ENCODE results near the gene RFPL4A.
"Not testable (repeated sequence)": the region's sequence is repeated elsewhere in the genome, so short reads cannot be mapped to it uniquely, and the experiment has no call there.

RFPL4A gene

DNA sequence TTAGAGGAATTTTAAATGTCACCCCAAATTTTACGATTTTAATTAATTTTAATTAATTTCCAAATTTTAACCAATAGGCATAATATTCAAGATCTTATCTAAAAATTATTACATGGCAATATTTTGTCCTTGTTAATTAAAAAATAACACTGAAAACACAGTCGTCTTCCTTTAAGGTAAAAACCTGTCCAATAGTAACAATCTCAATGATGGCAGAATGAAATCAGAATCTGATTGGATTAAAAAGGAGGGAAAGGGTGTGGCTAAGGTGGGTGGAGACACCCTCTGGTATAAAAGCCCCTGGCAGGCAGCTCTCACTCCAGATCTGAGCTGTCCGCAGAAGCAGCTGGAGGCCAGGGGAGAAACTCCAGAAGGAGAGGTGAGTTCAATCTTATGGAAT lies at the start of gene RFPL4A:
Gene RFPL4A (plus strand): TSS at position 301 of the 400 bp plus-strand sequence. CDS start 2,704 bp downstream, outside the sequence.
- DNase-seq: not testable (repeated sequence)

DNA sequence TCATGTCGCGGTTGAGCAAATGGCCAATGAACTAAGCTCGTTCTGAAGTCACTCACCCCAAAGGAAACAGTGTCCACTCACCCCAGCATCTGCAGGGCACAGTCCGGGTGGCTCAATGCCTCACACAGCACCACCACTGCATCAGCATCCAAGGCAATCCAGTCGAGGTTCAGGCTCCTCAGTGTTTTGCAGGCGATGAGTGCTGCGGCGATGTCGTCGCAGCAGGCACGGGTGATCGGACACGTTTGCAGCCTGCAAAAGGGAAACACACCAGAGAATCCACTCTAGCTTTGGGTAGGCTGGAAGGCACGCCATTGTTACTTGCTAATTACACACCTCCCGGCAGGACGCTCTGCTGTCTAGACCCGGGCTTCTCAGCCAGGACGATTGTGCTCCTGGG lies 47.2 kb upstream of the RFPL4A start:
- no peak for DNase-seq

DNA sequence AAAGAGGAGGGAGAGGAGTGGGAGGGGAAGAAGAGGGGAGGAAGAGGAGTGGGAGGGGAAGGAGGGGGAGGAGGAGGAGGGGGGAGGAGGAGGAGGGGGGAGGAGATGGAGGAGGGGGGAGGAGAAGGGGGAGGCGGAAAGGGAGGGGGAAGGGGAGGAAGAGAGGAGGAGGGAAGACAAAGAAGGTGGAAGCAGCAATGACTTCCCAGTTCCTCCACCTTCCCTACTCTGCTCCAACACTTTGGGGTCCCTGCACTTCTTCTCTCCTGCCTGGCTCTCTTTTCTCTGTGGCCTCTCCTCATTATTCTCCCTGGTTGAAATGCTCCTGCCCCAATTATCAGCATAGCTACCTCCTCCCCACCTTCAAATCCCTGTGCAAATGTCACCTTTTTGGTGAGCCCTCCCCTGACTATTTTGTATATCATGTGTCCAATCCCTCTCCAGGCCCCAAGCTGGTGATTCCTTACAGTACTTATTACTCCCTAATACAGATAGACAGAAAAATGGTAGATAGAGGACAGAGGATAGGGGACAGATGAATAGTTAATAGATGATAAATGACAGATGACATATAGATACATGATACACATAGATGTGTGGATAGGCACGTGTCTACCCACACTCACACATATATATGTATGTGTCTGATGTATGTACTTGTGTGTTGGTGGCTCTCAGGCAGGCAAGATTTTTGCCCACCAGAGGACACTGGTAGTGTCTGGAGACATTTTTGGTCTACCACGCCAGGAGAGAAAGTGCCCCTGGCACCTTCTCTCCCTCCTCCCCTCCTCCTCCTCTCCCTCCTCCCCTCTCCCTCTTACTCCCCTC lies 45.9 kb upstream of the RFPL4A start:
- no peak for DNase-seq

DNA sequence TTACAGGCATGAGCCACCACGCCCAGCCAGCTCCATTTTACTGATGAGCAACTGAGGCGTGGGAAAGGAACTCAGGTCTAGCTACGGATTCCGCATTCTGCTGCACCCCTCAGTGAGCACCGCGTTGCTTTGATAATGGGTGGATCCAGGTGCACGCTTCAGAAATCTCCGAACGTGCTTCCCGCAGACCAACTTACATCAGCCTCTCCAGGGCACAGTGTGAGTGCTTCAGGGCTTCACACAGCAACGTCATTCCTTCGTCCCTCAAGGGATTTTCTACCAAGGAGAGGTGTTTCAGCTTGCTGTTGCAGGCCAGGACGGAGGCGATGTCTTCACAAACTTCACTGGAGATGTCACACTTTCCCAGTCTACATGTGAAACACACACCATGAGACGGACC lies 42.4 kb upstream of the RFPL4A start:
- DNase-seq: no peak

DNA sequence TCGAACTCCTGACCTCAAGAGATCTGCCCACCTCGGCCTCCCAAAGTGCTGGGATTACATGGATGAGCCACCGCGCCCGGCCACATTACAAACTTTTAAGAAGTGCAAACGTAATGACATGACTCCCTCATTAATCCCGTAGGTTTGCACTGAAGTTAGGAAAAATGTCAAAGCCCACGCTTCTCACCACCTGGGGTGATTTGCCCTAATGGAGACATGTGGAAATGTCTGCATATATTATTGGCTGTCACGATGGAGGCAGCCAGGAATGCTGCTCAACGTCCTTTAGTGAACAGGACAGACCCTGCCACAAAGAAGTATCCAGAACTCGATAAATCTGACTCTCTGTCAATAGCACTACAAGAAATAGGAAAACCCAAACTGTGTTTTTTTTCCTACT lies 41.6 kb upstream of the RFPL4A start:
- no peak for DNase-seq

DNA sequence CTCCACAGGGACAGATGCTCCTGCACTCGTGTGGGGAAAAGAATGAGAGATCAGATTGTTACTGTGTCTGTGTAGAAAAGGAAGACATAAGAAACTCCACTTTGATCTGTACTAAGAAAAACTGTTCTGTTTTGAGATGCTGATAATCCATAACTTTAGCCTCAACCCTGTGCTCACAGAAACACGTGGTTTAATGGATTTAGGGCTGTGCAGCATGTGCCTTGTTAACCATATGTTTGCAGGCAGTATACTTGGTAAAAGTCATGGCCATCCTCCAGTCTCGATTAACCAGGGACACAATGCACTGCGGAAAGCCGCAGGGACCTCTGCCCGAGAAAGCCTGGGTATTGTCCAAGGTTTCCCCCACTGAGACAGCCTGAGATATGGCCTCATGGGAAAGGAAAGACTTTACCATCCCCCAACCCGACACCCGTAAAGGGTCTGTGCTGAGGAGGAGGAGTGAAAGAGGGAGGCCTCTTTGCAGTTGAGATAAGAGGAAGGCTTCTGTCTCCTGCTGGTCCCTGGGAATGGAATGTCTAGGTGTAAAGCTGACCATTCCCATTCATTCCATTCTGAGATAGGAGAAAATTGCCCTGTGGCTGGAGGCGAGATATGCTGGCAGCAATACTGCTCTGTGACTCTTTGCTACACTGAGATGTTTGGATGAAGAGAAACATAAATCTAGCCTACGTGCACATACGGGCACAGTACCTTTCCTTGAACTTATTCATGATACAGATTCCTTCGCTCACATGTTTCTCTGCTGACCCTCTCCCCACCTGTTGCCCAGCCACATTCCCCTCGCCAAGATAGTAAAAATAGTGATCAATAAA lies 40.8 kb upstream of the RFPL4A start:
- DNase-seq: not testable (repeated sequence)

DNA sequence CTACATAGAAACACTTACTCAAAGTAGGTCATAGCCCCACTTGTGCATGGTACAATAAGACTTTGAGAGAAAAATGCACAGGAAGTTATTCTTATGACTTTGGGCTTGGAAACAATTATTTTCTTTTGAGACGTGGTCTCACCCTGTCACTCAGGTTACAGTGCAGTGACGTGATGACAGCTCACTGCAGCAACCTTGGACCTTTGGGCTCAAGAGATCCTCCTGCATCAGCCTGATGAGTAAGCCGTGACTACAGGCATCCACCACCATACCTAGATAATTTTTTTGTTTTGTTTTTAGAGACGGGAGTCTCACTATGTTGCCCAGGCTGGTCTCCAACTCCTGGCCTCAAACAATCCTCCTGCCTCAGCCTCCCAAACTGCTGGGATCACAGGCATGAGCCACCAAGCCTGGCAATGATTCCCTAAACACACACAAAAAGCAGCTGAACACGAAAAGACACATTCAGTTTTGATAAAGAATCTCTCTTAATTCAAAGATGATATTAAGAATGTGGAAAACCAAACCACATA lies 38.6 kb upstream of the RFPL4A start:
- DNase-seq: no peak

DNA sequence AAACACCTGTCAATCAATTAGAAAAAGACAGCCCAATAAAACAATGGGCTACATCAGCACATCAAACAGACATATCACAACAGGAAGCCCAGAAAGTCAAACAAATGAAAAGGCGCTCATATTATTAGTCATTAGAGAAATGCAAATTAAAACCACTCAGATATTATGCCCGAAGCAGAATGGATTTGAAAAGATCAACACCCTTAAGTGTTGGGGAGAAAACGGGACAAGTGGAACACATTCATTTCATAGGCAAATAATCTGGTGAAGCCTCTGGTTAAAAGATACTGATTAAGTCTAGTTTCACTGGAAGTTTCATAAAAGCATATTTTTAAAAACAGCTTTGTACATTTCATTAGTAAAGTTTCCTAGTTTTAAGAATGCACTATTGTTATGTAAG lies 38.1 kb upstream of the RFPL4A start:
- no peak for DNase-seq

DNA sequence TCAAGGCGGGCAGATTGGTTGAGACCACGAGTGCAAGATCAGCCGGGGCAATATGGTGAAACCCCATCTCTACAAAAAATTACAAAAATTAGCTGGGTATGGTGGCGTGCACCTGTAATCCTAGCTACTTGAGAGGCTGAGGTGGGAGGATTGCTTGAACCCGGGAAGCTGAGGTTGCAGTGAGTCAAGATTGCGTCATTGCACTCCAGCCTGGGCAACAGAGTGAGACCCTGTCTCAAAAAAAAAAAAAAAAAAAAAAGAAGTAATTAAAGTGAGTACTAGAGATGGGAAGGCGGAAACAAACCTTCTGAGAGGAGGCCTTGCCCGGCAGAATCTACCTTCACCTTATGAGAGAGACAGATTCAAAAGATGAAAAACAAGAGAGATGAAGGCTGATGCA lies 35.4 kb upstream of the RFPL4A start:
- DNase-seq: no peak

DNA sequence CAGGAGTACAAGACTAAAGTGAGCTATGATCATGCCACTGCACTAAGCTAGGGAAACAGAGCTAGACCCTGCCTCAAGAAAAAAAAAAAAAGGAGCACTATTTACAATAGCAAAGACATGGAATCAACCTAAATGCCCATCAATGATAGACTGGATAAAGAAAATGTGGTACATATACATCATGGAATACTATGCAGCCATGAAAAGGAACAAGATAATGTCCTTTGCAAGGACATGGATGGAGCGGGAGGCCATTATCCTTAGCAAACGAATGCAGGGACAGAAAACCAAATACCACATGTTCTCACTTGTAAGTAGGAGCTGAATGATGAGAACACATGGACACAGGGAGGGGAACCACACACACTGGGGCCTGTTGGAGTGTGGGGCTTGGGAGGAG lies 28.5 kb upstream of the RFPL4A start:
- not testable (repeated sequence) for DNase-seq

DNA sequence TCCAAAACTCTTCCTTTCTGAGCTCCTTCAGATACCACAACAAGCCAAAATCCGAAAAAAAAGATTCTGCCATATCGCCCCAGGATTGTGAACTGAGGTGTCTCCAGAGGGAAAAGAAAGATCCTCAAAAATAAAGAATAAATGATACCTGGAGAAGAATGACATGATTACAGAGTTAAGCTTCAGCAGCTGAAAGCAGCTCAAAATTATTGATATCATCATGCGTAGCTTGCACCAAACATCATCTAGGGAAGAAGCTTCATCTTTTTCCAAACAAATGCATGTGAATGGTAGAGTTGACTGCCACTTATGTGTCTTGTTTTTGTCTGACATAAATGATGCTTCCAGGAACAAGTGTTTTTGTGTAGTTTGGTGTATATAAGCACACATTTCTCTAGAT lies 20.6 kb upstream of the RFPL4A start, which contains the start of gene NLRP9:
Gene NLRP9 (minus strand): TSS at position 101 of the 400 bp plus-strand sequence. CDS start 28 bp downstream, at position 73.
- DNase-seq: no peak

DNA sequence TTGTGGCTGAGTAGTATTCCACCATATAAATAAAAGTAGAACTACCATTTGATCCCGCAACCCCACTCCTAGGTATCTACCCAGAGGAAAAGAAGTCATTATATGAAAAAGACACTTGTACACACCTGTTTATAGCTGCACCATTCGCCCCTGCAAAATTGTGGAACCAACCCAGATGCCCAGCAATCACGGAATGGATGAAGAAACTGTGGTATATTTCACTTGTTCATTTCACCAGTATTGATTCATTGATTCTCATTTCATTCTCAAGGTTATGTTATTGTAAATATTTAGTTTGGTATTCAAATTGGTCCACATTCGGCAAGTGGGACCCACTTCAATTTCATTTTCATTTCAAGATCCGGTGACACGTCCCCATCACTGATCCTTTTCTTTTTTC lies 8.2 kb upstream of the RFPL4A start:
- no peak for DNase-seq

DNA sequence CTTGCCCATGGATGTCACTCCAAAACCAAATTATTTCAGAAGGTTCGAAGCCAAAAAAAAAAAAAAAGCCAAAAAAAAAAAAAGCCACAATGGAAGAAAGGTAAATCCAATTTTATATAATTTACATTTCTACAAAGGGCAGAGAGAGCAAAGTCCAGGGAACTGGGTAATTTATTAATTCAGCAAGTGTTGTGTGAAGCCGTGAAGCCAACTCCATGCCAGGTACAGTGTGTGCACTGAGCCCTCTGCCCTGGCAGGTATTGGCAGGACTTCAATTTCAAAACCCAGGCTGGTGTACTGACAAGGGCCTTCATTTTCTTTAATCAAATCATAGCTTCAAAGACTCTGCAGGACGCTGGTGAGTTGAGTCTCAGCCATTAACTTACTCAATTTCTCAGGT lies 5.5 kb upstream of the RFPL4A start:
- DNase-seq: no peak

DNA sequence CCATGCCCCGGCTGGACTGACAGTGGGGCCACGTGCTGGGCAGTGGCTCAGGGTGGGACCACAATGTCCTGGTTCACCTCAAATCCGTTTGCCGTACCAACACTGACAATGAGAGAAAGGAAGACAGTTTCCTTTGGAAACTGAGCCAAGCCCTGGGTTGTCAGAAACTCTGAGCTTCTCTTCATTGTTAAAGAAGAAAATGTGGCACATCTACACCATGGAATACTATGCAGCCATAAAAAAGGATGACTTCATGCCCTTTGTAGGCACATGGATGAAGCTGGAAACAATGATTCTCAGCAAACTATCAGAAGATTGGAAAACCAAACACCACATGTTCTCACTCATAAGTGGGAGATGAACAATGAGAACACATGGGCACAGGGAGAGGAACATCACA lies 2.1 kb upstream of the RFPL4A start:
- not testable (repeated sequence) for DNase-seq

DNA sequence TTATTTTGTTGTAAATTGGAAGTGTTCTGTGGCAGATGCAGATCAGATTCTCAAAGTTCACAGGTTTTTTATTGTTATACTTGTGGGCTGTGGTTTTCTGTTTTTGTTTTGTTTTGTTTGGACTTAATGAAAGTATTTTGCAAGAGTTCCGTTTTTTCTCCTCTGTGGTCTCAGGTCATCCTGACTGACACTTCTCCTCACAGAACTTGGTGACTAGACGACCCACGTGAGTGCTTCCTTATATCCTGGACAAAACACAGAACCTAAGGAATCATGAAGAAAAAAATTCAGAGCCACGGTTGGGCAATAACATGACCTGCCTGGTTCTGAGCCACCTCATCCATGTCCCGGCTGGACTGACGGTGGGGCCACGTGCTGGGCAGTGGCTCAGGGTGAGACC lies 7.6 kb downstream of the RFPL4A start:
- no peak for DNase-seq

DNA sequence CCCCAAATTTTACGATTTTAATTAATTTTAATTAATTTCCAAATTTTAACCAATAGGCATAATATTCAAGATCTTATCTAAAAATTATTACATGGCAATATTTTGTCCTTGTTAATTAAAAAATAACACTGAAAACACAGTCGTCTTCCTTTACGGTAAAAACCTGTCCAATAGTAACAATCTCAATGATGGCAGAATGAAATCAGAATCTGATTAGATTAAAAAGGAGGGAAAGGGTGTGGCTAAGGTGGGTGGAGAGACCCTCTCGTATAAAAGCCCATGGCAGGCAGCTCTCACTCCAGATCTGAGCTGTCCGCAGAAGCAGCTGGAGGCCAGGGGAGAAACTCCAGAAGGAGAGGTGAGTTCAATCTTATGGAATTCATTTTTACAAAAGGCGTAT lies 9.9 kb downstream of the RFPL4A start, which contains the start of gene RFPL4AL1:
Gene RFPL4AL1 (plus strand): TSS at position 301 of the 400 bp plus-strand sequence. CDS start 2,687 bp downstream, outside the sequence.
- not testable (repeated sequence) for DNase-seq

DNA sequence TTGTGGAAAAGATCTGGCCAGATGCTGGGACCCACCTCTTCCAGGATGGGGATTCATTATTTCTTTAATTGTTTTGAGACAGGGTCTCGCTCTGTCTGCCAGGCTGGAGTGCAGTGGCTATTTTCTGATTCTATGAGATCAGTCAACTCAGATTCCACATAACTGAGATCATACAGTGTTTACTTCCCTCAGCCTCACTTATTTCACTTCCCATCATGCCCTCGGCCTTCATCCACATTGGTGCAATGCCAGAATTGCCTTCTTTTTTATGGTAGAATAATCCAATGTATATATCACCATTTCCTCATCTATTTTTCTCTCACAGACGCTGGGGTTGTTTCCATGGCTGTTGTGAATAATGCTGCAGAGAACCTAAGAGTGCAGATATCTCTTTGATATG lies 10.7 kb downstream of the RFPL4A start:
- DNase-seq: not testable (repeated sequence)

DNA sequence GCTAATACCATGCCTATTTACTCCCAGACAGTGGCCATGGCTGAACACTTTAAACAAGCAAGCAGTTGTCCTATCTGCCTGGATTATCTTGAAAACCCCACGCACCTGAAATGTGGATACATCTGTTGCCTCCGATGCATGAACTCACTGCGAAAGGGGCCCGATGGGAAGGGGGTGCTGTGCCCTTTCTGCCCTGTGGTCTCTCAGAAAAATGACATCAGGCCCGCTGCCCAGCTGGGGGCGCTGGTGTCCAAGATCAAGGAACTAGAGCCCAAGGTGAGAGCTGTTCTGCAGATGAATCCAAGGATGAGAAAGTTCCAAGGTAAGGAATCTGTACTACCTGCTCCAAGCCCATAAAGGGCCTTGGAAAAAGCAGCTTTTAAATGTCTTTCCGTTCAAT lies 18.6 kb downstream of the RFPL4A start:
- no peak for DNase-seq

DNA sequence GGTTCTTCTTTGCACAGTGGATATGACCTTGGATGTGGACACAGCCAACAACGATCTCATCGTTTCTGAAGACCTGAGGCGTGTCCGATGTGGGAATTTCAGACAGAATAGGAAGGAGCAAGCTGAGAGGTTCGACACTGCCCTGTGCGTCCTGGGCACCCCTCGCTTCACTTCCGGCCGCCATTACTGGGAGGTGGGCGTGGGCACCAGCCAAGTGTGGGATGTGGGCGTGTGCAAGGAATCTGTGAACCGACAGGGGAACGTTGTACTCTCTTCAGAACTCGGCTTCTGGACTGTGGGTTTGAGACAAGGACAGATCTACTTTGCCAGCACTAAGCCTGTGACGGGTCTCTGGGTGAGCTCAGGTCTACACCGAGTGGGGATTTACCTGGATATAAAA lies 19.4 kb downstream of the RFPL4A start:
- DNase-seq: no peak

DNA sequence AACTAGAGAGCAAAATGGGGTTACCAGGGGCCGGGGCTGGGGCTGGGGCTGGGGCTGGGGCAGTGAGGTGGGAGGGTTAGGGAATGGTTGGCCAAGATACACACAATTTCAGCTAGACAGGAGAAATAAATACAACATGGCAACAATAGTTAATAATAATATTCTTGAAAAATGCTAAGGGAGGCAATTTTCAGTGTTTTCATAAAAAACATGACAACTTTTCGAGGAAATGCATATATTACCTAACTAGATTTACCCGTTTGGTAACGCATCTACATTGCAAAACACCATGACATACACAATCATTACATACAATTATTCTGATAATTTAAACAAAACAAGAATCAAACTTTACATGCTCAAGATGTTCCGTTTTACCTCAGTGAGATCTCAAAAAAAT lies 22.2 kb downstream of the RFPL4A start:
- DNase-seq: no peak

DNA sequence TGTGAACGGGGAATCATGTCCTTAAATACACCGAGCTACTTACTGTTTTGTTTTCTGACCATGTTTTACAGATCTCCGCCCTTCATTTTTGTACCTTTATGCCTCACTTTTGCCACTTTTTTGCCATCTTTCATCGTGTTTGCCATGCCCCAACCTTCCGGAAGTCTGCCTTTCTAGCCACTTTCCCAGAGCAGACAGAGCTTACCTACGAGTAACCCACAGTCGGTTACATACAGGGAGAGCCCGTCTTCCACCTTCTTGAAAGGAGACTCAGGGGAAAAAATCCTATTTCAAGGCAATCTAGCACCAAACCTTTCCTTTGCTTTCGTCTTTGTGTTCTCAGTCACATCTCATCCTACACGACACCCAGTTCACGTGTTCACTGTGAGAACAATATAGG lies 36.1 kb downstream of the RFPL4A start:
- DNase-seq: no peak

DNA sequence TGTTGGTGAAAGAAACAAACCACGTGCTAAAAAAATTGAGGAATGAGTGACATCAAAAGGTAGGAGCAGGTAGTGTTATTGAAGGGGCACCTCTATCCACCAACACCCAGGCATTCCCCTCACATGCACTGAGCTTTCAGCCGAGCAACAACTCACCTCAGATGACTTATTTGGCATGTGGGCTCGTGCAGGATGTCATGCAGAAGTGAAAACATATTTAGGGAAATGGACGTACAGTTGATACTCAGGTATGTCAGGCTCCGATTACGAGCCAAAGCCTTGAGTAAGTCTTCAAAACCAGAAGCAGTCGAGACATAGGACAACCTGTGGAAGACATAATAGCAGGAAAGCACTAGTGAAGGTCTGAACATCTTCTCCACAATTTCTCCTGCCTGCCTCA lies 42.5 kb downstream of the RFPL4A start:
- DNase-seq: no peak

DNA sequence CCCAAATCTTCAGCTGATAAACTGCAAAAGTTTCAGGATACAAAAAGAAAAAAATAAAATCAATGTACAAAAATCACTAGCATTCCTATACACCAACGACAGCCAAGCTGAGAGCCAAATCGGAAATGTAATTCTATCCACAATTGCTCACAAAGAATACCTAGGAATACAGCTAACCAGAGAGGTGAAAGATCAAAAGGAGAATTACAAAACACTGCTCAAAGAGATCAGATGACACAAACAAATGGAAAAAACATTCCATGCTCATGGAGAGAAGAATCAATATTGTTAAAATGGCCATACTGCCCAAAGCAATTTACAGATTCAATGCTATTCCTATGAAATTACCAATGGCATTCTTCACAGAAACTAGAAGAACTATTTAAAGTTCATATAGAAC lies 43.4 kb downstream of the RFPL4A start:
- no peak for DNase-seq
